Stimulated activated CD8-positive, alpha-beta memory T cell treated with anti-CD3 and anti-CD28 coated beads, Interleukin-7, amount 100 ng/mL, for 4 hours (primary cell): ENCODE measurements around the gene MAP1A.

Source experiments
- DNase-seq, 2 donors: peaks; one replicate each; pipeline ENCODE4 v3.0.0-alpha.2; 2020; ENCODE audit warnings: low read depth in 2 of 2

Gene MAP1A

GRCh38 chr15:43517354-43518196 lies at the start of gene MAP1A:
Gene MAP1A (plus strand): TSS chr15:43517608. CDS start chr15:43521474, 3,866 bp downstream.
- no peak for DNase-seq

- no peak for DNase-seq
Measured at GRCh38 chr15:43469867-43470266, 47.5 kb upstream of the MAP1A start.

GRCh38 chr15:43471975-43472374 lies 45.4 kb upstream of the MAP1A start:
- DNase-seq, result no peak

GRCh38 chr15:43473885-43474284 lies 43.5 kb upstream of the MAP1A start:
- no peak for DNase-seq

GRCh38 chr15:43483297-43484128 lies 33.9 kb upstream of the MAP1A start:
- DNase-seq, result no peak

- DNase-seq, result no peak
Measured at GRCh38 chr15:43484455-43484854, 33.0 kb upstream of the MAP1A start.

- no peak for DNase-seq
Measured at GRCh38 chr15:43487271-43487895, 30.0 kb upstream of the MAP1A start.

- no peak for DNase-seq
Measured at GRCh38 chr15:43488790-43489189, 28.6 kb upstream of the MAP1A start.

GRCh38 chr15:43489191-43489590 lies 28.2 kb upstream of the MAP1A start:
- no peak for DNase-seq

GRCh38 chr15:43492266-43492665 lies 25.1 kb upstream of the MAP1A start:
- DNase-seq, result no peak

- peak; percentile 92 to 94 for DNase-seq
Measured at GRCh38 chr15:43492673-43493601, 24.5 kb upstream of the MAP1A start, which contains the start of gene TP53BP1. Gene TP53BP1 (minus strand): TSS chr15:43493156. CDS start chr15:43493043, 113 bp downstream.

GRCh38 chr15:43493703-43494472 lies 23.5 kb upstream of the MAP1A start:
- no peak for DNase-seq

- no peak for DNase-seq
Measured at GRCh38 chr15:43498990-43499389, 18.4 kb upstream of the MAP1A start.

- DNase-seq, result no peak
Measured at GRCh38 chr15:43499635-43500034, 17.8 kb upstream of the MAP1A start.

GRCh38 chr15:43505738-43506137 lies 11.7 kb upstream of the MAP1A start:
- no peak for DNase-seq

- DNase-seq, result no peak
Measured at GRCh38 chr15:43508421-43508820, 9.0 kb upstream of the MAP1A start.

- DNase-seq, result no peak
Measured at GRCh38 chr15:43508991-43509659, 8.3 kb upstream of the MAP1A start.

- DNase-seq, result no peak
Measured at GRCh38 chr15:43509660-43510199, 7.7 kb upstream of the MAP1A start.

GRCh38 chr15:43510200-43511011 lies 7.0 kb upstream of the MAP1A start:
- peak; percentile 88 to 94 for DNase-seq
